ENCODE results near the gene GOLPH3L. TPM values are rescaled to one million over a fixed set of nuclear protein-coding genes. Genes with fewer than 3 reads are reported as not detected.

GOLPH3L gene
- total RNA-seq, 1 donor from 2014 or later = 29.3 TPM

DNA sequence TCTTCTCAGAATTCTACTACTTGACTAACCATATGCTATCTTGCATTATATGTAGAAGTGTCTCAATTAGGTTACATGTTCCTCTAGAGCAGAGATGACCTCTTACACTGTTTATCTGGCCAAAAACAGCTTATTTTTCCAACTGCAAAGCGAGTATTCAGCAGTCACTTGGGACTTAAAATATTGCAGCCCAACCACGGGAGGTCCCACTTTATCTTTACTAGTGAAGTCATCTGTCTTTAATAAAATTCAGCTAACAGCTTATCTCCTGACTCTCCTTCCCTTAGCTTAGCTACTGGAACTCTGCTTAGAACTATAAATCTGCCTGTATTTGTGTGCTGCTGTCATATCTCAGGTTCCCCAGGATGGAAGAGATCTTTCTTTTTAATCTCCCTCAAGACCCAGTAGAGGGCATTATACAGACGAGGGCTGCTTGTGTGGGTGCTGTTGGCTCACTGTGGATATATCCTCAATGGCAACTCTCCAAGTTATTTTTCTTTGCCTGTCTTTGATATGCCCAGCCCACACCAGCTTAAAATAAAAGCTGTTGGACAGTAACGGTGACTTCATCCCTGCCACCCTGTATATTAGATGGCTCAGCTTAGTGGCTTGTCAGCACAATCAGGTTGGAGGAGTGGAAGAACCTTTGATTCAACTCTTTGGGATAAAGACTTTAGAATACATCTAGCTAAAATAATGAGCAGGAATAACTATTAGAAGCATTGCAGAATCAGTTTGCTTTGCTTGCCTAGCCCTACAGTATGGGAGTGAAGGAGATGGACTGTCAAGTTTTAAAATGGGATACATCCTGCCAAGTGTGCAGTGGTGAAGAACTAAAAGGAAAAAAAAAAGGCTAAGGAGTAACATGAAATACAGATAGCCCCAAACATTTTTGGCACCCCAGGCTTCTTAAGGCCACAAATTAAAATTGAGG lies 77.1 kb downstream of the GOLPH3L start:
- H3K36me3 Mint-ChIP-seq = peaks cover 41% of the 10 kb centered on the region
- TF ChIP-seq EZH2phosphoT487 (IDR thresholded peaks at IDR 0.05) (no peak), EZH2 (IDR thresholded peaks at IDR 0.05) (no peak)
- TF ChIP-seq, protein P1, sequence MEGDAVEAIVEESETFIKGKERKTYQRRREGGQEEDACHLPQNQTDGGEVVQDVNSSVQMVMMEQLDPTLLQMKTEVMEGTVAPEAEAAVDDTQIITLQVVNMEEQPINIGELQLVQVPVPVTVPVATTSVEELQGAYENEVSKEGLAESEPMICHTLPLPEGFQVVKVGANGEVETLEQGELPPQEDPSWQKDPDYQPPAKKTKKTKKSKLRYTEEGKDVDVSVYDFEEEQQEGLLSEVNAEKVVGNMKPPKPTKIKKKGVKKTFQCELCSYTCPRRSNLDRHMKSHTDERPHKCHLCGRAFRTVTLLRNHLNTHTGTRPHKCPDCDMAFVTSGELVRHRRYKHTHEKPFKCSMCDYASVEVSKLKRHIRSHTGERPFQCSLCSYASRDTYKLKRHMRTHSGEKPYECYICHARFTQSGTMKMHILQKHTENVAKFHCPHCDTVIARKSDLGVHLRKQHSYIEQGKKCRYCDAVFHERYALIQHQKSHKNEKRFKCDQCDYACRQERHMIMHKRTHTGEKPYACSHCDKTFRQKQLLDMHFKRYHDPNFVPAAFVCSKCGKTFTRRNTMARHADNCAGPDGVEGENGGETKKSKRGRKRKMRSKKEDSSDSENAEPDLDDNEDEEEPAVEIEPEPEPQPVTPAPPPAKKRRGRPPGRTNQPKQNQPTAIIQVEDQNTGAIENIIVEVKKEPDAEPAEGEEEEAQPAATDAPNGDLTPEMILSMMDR (IDR thresholded peaks at IDR 0.05) = no peak
- no peak overlapping the region for H3K27ac ChIP-seq
- no peaks in the 10 kb centered on the region for H3K4me1 Mint-ChIP-seq
- H3K79me2 ChIP-seq (ENCODE audit: low read depth) = no peaks in the 10 kb centered on the region
- no peak overlapping the region for H3K4me2 ChIP-seq
- H3K27ac Mint-ChIP-seq = no peak overlapping the region
- H3K9me3 ChIP-seq (ENCODE audit: low read depth) = no peaks in the 10 kb centered on the region
- no peaks in the 10 kb centered on the region for H3K4me1 ChIP-seq
- DNase-seq (ENCODE audit: low spot score) = no peak
- H4K20me1 ChIP-seq (ENCODE audit: low read depth) = peaks cover 4% of the 10 kb centered on the region
- H2AFZ ChIP-seq (replicated peaks) = no peak overlapping the region
- no peaks in the 10 kb centered on the region for H3K9me3 Mint-ChIP-seq
- H3K36me3 ChIP-seq = no peaks in the 10 kb centered on the region
- H3K27me3 Mint-ChIP-seq (ENCODE audit: insufficient read depth, low read depth) = peaks cover 2% of the 10 kb centered on the region
- no peaks in the 10 kb centered on the region for H3K27me3 ChIP-seq
- H3K4me3 Mint-ChIP-seq = no peak overlapping the region
- H3K4me3 ChIP-seq = no peak overlapping the region
- no peak overlapping the region for H3K9ac ChIP-seq
- H3F3A ChIP-seq (ENCODE audit: low read depth) = peaks cover 33% of the 10 kb centered on the region

DNA sequence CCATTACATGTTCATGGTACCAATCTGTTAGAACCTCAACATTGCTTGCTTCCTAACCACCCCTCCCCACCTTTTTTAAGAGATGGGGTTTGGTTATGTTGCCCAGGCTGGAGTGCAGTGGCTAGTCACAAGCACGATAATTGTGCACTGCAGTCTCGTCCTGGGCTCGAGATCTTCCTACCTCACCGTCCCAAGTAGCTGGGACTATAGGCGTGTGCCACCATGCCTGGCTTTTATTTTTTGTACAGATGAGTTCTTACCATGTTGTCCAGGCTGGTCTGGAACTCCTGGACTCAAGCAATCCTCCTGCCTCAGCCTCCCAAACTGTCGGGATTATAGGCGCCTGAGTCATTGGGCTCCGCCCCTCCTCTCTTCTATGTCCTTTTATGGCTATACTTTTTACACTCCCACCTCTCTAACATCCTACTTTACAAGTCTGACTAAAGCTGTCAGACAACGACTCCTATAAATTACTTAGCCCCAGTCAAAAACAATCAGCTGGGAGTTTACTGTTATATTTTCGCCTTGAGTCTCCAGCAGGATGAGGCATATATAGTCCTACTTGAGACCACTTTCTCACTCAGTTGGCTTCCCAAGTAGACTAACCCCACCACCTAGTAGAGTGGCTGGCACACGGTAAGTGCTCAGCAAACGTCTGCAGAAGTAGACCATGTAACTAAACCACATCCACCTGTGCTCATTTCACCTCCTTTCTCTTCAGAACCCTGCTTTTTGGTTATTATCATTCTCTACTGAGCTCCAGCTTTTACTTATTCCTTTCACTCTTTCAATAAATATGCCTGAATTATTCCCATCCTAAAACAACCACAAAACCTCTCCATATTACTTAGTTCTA lies 81.4 kb downstream of the GOLPH3L start:
- H3K27ac ChIP-seq = no peak overlapping the region
- Mint-ChIP-seq H3K27me3 (ENCODE audit: insufficient read depth, low read depth) (peaks cover 5% of the 10 kb centered on the region), H3K9me3 (no peaks in the 10 kb centered on the region), H3K4me1 (peaks cover 7% of the 10 kb centered on the region), H3K4me3 (no peak overlapping the region), H3K27ac (no peak overlapping the region), H3K36me3 (peaks cover 38% of the 10 kb centered on the region)
- no peak overlapping the region for H3K9ac ChIP-seq
- no peak overlapping the region for H3K4me2 ChIP-seq
- H3K9me3 ChIP-seq (ENCODE audit: low read depth) = no peaks in the 10 kb centered on the region
- H3K27me3 ChIP-seq = no peaks in the 10 kb centered on the region
- H3F3A ChIP-seq (ENCODE audit: low read depth) = peaks cover 28% of the 10 kb centered on the region
- DNase-seq (ENCODE audit: low spot score) = no peak
- no peaks in the 10 kb centered on the region for H3K36me3 ChIP-seq
- H4K20me1 ChIP-seq (ENCODE audit: low read depth) = no peaks in the 10 kb centered on the region
- no peaks in the 10 kb centered on the region for H3K79me2 ChIP-seq (ENCODE audit: low read depth)
- H3K4me3 ChIP-seq = no peak overlapping the region
- TF ChIP-seq, protein P1 (IDR thresholded peaks at IDR 0.05) = no peak
- TF ChIP-seq EZH2 (IDR thresholded peaks at IDR 0.05) = no peak
- no peak for TF ChIP-seq EZH2phosphoT487 (IDR thresholded peaks at IDR 0.05)
- H3K4me1 ChIP-seq = no peaks in the 10 kb centered on the region
- no peak overlapping the region for H2AFZ ChIP-seq (replicated peaks)

DNA sequence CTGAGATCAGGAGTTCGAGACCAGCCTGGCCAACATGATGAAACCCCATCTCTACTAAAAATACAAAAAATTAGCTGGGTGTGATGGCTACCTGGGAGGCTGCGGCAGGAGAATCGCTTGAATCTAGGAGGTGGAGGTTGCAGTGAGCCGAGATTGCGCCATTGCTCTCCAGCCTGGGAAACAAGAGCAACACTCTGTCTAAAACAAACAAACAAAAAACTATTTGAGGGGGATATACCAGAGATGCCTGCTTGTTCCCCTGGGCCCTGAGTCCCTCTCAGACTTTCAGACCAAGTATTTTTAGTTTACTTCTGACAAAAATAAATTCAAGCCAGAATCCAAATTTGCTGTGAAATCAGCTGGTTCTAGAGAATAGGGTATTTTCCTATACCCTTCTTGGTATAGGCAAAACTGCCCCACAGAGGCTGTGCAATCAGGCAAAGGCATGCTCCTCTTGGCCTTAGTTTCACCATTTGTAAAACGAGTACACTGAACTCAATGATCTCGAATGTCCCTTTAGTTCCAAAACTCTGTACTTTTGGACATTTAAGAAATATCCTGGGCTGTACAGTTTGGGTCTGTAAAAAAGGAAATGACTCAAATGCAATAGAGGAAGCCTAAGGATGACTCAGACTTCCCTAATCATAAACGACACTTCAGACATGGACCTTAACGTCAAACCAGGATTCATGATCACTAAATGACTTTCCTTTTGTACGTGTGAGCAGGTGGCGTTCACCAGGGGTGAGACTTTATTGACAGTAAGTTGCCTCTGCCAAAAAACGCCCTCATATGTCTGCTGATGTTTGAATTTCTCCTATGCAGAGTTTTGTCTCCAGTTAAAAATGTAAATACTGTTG lies 83.7 kb downstream of the GOLPH3L start:
- peaks cover 8% of the 10 kb centered on the region for H3K4me1 ChIP-seq
- H3K9ac ChIP-seq = no peak overlapping the region
- H3K36me3 Mint-ChIP-seq = peaks cover 30% of the 10 kb centered on the region
- H3K4me1 Mint-ChIP-seq = peaks cover 15% of the 10 kb centered on the region
- H3K9me3 ChIP-seq (ENCODE audit: low read depth) = no peaks in the 10 kb centered on the region
- no peak overlapping the region for H3K4me3 Mint-ChIP-seq
- H3K36me3 ChIP-seq = no peaks in the 10 kb centered on the region
- H4K20me1 ChIP-seq (ENCODE audit: low read depth) = no peaks in the 10 kb centered on the region
- H3K27me3 Mint-ChIP-seq (ENCODE audit: insufficient read depth, low read depth) = peaks cover 5% of the 10 kb centered on the region
- no peaks in the 10 kb centered on the region for H3K9me3 Mint-ChIP-seq
- DNase-seq (ENCODE audit: low spot score) = no peak
- H3K27ac ChIP-seq = peak overlapping the region; percentile 21
- H3K27ac Mint-ChIP-seq = no peak overlapping the region
- no peak overlapping the region for H3K4me2 ChIP-seq
- no peak overlapping the region for H3K4me3 ChIP-seq
- H3K27me3 ChIP-seq = no peaks in the 10 kb centered on the region
- no peak overlapping the region for H2AFZ ChIP-seq (replicated peaks)
- no peaks in the 10 kb centered on the region for H3K79me2 ChIP-seq (ENCODE audit: low read depth)
- TF ChIP-seq, protein P1 (IDR thresholded peaks at IDR 0.05) = no peak
- TF ChIP-seq EZH2 (IDR thresholded peaks at IDR 0.05) (no peak), EZH2phosphoT487 (IDR thresholded peaks at IDR 0.05) (no peak)
- peaks cover 32% of the 10 kb centered on the region for H3F3A ChIP-seq (ENCODE audit: low read depth)

Data from neural progenitor cell (in vitro differentiated cells).